IMR-90 (cell line): ENCODE data around the gene MORN5.

ENCODE experiments used
- BHLHE40 ChIP-seq: fragments of 150-350 bp; IDR thresholded peaks from 2 replicates; pipeline ENCODE4 v1.6.1; 2016; ENCODE audit warnings: mild to moderate bottlenecking, low read depth, low read length
- ELK1 ChIP-seq: fragments of 150-350 bp; IDR thresholded peaks from 2 replicates; pipeline ENCODE4 v1.6.1; 2016; ENCODE audit warnings: low read depth, mild to moderate bottlenecking, low read length, moderate library complexity, borderline replicate concordance
- FOS ChIP-seq: fragments of 150-350 bp; IDR thresholded peaks from 2 replicates; pipeline ENCODE4 v1.6.1; 2016; ENCODE audit warnings: low read depth, low read length
- MXI1 ChIP-seq: IDR thresholded peaks from 2 replicates; pipeline ENCODE4 v1.6.1; 2012; ENCODE audit warnings: low read depth, mild to moderate bottlenecking, low read length, moderate library complexity, borderline replicate concordance
- POLR2A ChIP-seq: IDR thresholded peaks from 2 replicates; pipeline ENCODE4 v1.6.1; 2012; ENCODE audit warnings: mild to moderate bottlenecking, low read depth, low read length
- RAD21 ChIP-seq: IDR thresholded peaks from 2 replicates; pipeline ENCODE4 v1.6.1; 2012; ENCODE audit warnings: low read length, improper control_type of control experiment
- RCOR1 ChIP-seq: IDR thresholded peaks from 2 replicates; pipeline ENCODE4 v1.6.1; 2012; ENCODE audit warnings: mild to moderate bottlenecking, low read length, improper control_type of control experiment; ENCODE audit not compliant: insufficient replicate concordance
- SMC3 ChIP-seq: fragments of 150-350 bp; IDR thresholded peaks from 2 replicates; pipeline ENCODE4 v1.6.1; 2016; ENCODE audit warnings: low read depth, mild to moderate bottlenecking, antibody characterized with exemption, low read length, moderate library complexity
- TF ChIP-seq, protein P1 (sequence below): fragments of 150-350 bp; IDR thresholded peaks from 2 replicates; pipeline ENCODE4 v1.6.1; 2017; ENCODE audit warnings: mild to moderate bottlenecking, antibody characterized with exemption, low read length, low read depth
- TF ChIP-seq, protein P2 (sequence below): conservative IDR thresholded peaks from 2 replicates; pipeline ENCODE4 v1.5.1; 2012; ENCODE audit warnings: mild to moderate bottlenecking, low read depth, low read length, improper control_type of control experiment

- TF ChIP-seq, protein P1, sequence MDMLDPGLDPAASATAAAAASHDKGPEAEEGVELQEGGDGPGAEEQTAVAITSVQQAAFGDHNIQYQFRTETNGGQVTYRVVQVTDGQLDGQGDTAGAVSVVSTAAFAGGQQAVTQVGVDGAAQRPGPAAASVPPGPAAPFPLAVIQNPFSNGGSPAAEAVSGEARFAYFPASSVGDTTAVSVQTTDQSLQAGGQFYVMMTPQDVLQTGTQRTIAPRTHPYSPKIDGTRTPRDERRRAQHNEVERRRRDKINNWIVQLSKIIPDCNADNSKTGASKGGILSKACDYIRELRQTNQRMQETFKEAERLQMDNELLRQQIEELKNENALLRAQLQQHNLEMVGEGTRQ = no peak
- TF ChIP-seq, protein P2, sequence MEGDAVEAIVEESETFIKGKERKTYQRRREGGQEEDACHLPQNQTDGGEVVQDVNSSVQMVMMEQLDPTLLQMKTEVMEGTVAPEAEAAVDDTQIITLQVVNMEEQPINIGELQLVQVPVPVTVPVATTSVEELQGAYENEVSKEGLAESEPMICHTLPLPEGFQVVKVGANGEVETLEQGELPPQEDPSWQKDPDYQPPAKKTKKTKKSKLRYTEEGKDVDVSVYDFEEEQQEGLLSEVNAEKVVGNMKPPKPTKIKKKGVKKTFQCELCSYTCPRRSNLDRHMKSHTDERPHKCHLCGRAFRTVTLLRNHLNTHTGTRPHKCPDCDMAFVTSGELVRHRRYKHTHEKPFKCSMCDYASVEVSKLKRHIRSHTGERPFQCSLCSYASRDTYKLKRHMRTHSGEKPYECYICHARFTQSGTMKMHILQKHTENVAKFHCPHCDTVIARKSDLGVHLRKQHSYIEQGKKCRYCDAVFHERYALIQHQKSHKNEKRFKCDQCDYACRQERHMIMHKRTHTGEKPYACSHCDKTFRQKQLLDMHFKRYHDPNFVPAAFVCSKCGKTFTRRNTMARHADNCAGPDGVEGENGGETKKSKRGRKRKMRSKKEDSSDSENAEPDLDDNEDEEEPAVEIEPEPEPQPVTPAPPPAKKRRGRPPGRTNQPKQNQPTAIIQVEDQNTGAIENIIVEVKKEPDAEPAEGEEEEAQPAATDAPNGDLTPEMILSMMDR = no peak
- no peak for TF ChIP-seq SMC3
- no peak for TF ChIP-seq POLR2A
- TF ChIP-seq RAD21 = no peak
- no peak for TF ChIP-seq RCOR1
- TF ChIP-seq BHLHE40 = no peak
- no peak for TF ChIP-seq MXI1
- TF ChIP-seq FOS = no peak
- no peak for TF ChIP-seq ELK1
These were observed 15.8 kb upstream of the MORN5 start for GRCh38 chr9:122143876-122144405.
